Endodermal cell (in vitro differentiated cells): ENCODE data around the gene RBP7. TPM values are rescaled to one million over a fixed set of nuclear protein-coding genes. Genes with fewer than 3 reads are reported as not detected.

Source experiments
- DNase-seq: peaks from one replicate; pipeline ENCODE4 v3.0.0-alpha.2; 2017
- H3K27ac ChIP-seq: 2 replicates; pipeline ENCODE4 v1.5.1; 2013; ENCODE audit warnings: mild to moderate bottlenecking, low read depth, low read length, moderate library complexity
- H3K27me3 ChIP-seq: 2 replicates; pipeline ENCODE4 v1.6.1; 2013; ENCODE audit warnings: mild to moderate bottlenecking, low read length, moderate library complexity; ENCODE audit not compliant: insufficient read depth, control insufficient read depth, poor library complexity, severe bottlenecking
- H3K36me3 ChIP-seq: 2 replicates; pipeline ENCODE4 v1.7.0; 2013; ENCODE audit warnings: mild to moderate bottlenecking, low read length, moderate library complexity; ENCODE audit not compliant: control insufficient read depth, insufficient read depth
- H3K4me1 ChIP-seq: one replicate; pipeline ENCODE4 v1.7.0; 2013; ENCODE audit warnings: low read length; ENCODE audit not compliant: control insufficient read depth, insufficient read depth
- H3K4me3 ChIP-seq: 2 replicates; pipeline ENCODE4 v1.5.1; 2013; ENCODE audit warnings: mild to moderate bottlenecking, low read length, moderate library complexity
- H3K9ac ChIP-seq: 2 replicates; pipeline ENCODE4 v1.6.1; 2013; ENCODE audit warnings: mild to moderate bottlenecking, low read length, moderate library complexity; ENCODE audit not compliant: poor library complexity, severe bottlenecking; ENCODE audit errors: extremely low read depth
- H3K9me3 ChIP-seq: 2 replicates; pipeline ENCODE4 v1.6.1; 2013; ENCODE audit warnings: mild to moderate bottlenecking, low read length, moderate library complexity; ENCODE audit not compliant: control insufficient read depth
- H3K27ac Mint-ChIP-seq: 2 replicates; pipeline ENCODE4 v1.8.0; 2020; ENCODE audit warnings: mixed read lengths
- H3K27me3 Mint-ChIP-seq: 2 replicates; pipeline ENCODE4 v1.8.0; 2021; ENCODE audit warnings: mild to moderate bottlenecking, mixed read lengths; ENCODE audit not compliant: insufficient read depth
- H3K36me3 Mint-ChIP-seq: 2 replicates; pipeline ENCODE4 v1.8.0; 2020; ENCODE audit warnings: low read depth, mixed read lengths
- H3K4me1 Mint-ChIP-seq: 2 replicates; pipeline ENCODE4 v1.8.0; 2020; ENCODE audit warnings: mixed read lengths
- H3K4me3 Mint-ChIP-seq: 2 replicates; pipeline ENCODE4 v1.8.0; 2020; ENCODE audit warnings: mild to moderate bottlenecking, moderate library complexity, mixed read lengths
- H3K9me3 Mint-ChIP-seq: 2 replicates; pipeline ENCODE4 v1.8.0; 2020; ENCODE audit warnings: mild to moderate bottlenecking, mixed read lengths
- WGBS, 2 experiments: methylation state at CpG; one replicate each; pipeline versions ENCODE4 v1.1.5 to v1.1.7; 2013; ENCODE audit warnings: missing lambda C conversion rate in 2 of 2, mixed read lengths in 1 of 2; ENCODE audit not compliant: insufficient coverage in 1 of 2, insufficient read length in 1 of 2; 5-methylcytosine and 5-hydroxymethylcytosine counted together
- long read RNA-seq, 4 experiments: library from polyadenylated mRNA in 2 of 4; library from RNA in 1 of 4; library from capped mRNA in 1 of 4; stranded (forward) in 3 of 4; unstranded in 1 of 4; transcript quantifications; one replicate each; pipeline ENCODE4 v2.0.0, GENCODE V29; 2020 to 2021; ENCODE audit warnings: inconsistent platforms in 1 of 4
- polyA plus RNA-seq, 2 experiments: library from polyadenylated mRNA; stranded (reverse); fragments of 50-300 nt; gene quantifications; one replicate each; pipeline ENCODE4 v1.2.3, GENCODE V29; 2013
- total RNA-seq, 2 donors: library from RNA; stranded (reverse); fragmentation: NEBNext Ultra II Directional in 1 of 2; extraction: Animal tissue kit (Norgen Biotek cat#: 25700) in 1 of 2; gene quantifications; 2 replicates in 1 of 2; 3 replicates in 1 of 2; pipeline ENCODE4 v1.2.1, GENCODE V29; 2021
- TF ChIP-seq, protein P1 (sequence below): fragments of 200-600 bp; sonication (generic); conservative IDR thresholded peaks from 2 replicates; pipeline ENCODE4 v1.5.0; 2021; ENCODE audit warnings: antibody characterized with exemption, mild to moderate bottlenecking

The RBP7 gene
- 1 to 10 TPM in 1 of 2 donors, under 1 TPM in 1; 0.77 to 2.6 TPM for total RNA-seq
- polyA plus RNA-seq (2013, experiment 1 of 2): not detected
- polyA plus RNA-seq (2013, experiment 2 of 2): not detected
- long read RNA-seq, experiment 1, partial matches to known transcripts: 0 of 2 reads
- long read RNA-seq, experiment 1, other reads (novel, unspliced or antisense): 0 of 2 reads
- long read RNA-seq, experiment 2: 0 reads
- long read RNA-seq, experiment 3, partial matches to known transcripts: 0 of 1 reads
- long read RNA-seq, experiment 3, other reads (novel, unspliced or antisense): 1 of 1 reads
- long read RNA-seq, experiment 4: 0 reads

DNA sequence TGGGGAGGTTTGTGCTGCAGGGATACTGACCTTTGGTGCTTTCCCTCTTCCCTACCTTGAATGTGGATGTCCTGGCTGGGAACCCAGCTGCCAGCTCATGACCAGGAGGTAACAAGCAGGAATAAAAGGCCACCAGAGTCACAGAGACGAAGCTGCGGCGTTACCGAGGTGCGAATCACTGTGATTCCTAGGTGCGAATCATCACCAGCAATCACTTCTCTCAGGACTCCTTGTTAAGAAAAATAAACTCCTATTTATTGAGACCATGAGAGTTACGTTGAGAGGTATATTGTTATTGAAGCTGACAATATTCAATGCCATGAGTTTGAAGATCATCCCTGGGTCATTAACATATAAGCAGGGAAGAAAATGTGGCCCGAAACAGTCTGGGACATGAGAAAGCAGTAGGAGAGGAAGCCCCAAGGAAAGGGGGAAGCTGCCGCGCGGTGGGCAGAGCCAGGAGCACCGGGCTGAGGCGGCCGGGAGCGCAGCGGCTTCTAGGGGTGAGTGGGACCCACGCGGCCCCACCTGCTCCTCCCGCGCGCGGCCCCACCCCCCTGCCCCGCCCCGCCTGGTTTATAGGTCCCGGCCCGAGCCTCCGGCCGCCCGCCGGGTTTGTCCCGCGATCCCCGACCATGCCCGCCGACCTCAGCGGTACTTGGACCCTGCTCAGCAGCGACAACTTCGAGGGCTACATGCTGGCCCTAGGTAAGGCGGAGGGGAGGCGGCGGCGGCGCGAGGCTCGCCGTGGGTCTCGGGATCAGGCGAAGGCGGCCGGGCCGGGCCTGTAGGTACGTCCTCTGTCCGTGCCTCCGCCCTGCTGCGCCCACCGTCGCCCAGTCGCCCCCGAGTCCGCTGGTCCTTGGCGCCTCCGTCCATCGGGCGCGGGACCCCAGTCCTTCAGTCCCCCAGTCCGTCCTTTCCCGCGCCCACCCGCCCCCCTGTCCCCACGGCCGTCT, at the start of gene RBP7:
Gene RBP7 (plus strand): TSS at position 605 of the 959 bp plus-strand sequence. CDS start 31 bp downstream, at position 636.
- H3K4me3 ChIP-seq: peak within 1 kb of the TSS; percentile 55
- H3K4me3 Mint-ChIP-seq: peak within 1 kb of the TSS; percentile 57
- no peak within 1 kb of the TSS for H3K27ac Mint-ChIP-seq
- H3K4me1 ChIP-seq: no peaks in the 10 kb centered on the region
- TF ChIP-seq, protein P1, sequence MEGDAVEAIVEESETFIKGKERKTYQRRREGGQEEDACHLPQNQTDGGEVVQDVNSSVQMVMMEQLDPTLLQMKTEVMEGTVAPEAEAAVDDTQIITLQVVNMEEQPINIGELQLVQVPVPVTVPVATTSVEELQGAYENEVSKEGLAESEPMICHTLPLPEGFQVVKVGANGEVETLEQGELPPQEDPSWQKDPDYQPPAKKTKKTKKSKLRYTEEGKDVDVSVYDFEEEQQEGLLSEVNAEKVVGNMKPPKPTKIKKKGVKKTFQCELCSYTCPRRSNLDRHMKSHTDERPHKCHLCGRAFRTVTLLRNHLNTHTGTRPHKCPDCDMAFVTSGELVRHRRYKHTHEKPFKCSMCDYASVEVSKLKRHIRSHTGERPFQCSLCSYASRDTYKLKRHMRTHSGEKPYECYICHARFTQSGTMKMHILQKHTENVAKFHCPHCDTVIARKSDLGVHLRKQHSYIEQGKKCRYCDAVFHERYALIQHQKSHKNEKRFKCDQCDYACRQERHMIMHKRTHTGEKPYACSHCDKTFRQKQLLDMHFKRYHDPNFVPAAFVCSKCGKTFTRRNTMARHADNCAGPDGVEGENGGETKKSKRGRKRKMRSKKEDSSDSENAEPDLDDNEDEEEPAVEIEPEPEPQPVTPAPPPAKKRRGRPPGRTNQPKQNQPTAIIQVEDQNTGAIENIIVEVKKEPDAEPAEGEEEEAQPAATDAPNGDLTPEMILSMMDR: no peak
- no peak within 1 kb of the TSS for H3K9ac ChIP-seq
- 5% methylated on average over 27 to 68 of the region's 71 CpGs for WGBS, 2 experiments
- no peaks in the 10 kb centered on the region for H3K36me3 ChIP-seq
- H3K27me3 ChIP-seq: peaks cover 39% of the 10 kb centered on the region
- H3K9me3 Mint-ChIP-seq: peaks cover 4% of the 10 kb centered on the region
- peak; percentile 84 for DNase-seq
- no peaks in the 10 kb centered on the region for H3K36me3 Mint-ChIP-seq
- H3K27ac ChIP-seq: no peak within 1 kb of the TSS
- H3K9me3 ChIP-seq: peaks cover 6% of the 10 kb centered on the region
- peaks cover 5% of the 10 kb centered on the region for H3K4me1 Mint-ChIP-seq
- peaks cover 47% of the 10 kb centered on the region for H3K27me3 Mint-ChIP-seq

DNA sequence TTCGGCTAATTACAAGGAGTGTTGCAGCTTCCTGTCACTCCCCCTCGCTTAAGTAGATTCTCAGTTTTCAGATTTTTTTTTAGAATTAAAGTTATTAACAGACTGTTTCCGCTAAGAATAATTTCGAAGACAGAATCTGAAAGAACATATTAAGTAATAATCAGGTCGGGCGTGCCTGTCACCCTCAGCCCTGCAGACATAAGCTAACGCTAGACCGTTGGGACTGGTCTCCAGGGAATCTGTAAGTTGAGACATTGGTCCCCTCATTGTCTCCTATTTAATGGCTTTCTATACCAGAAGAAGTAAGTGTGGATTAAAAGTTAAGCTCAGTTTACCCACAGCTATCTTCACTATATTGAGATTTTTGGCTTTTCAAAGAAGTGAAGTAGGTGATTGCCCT, 39.3 kb upstream of the RBP7 start:
- H3K27ac ChIP-seq: no peak overlapping the region
- Mint-ChIP-seq H3K27me3 (no peaks in the 10 kb centered on the region), H3K27ac (no peak overlapping the region)

DNA sequence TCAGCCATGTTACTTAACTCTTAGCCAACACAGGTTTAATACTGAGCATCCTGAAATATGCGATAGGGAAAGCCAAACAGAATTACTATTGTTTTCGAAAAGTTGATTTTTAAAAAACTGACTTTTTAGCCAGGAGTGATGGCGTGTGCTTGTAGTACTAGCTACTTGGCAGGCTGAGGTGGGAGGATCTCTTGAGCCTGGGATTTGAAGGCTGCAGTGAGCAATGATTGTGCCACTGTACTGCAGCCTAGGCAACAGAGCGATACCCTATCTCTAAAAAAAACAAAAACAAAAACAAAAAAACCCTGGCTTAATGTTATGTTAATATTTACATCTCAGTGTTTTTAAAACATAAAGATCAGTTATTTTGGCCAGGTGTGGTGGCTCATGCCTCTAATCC, 37.0 kb upstream of the RBP7 start:
- H3K9me3 ChIP-seq: no peaks in the 10 kb centered on the region
- Mint-ChIP-seq H3K4me1 (no peaks in the 10 kb centered on the region), H3K9me3 (no peaks in the 10 kb centered on the region), H3K4me3 (no peak overlapping the region), H3K36me3 (no peaks in the 10 kb centered on the region), H3K27ac (no peak overlapping the region), H3K27me3 (no peaks in the 10 kb centered on the region)
- no peak overlapping the region for H3K4me3 ChIP-seq
- DNase-seq: no peak
- H3K27ac ChIP-seq: no peak overlapping the region
- no peak overlapping the region for H3K9ac ChIP-seq
- H3K27me3 ChIP-seq: no peaks in the 10 kb centered on the region
- no peaks in the 10 kb centered on the region for H3K36me3 ChIP-seq
- H3K4me1 ChIP-seq: no peaks in the 10 kb centered on the region
- 94 to 100% methylated on average over 3 of the region's 4 CpGs for WGBS, 2 experiments
- TF ChIP-seq, protein P1: no peak

More for the DNA sequence above, 39.3 kb upstream of the RBP7 start:
- no peak for DNase-seq
- H3K4me1 Mint-ChIP-seq: no peaks in the 10 kb centered on the region
- Histone ChIP-seq H3K9me3 (no peaks in the 10 kb centered on the region), H3K36me3 (no peaks in the 10 kb centered on the region), H3K9ac (no peak overlapping the region), H3K4me3 (no peak overlapping the region), H3K4me1 (no peaks in the 10 kb centered on the region), H3K27me3 (no peaks in the 10 kb centered on the region)
- TF ChIP-seq, protein P1: no peak
- H3K4me3 Mint-ChIP-seq: no peak overlapping the region
- H3K9me3 Mint-ChIP-seq: no peaks in the 10 kb centered on the region
- 92 to 96% methylated on average over 6 to 8 of the region's 8 CpGs for WGBS, 2 experiments
- peaks cover 1% of the 10 kb centered on the region for H3K36me3 Mint-ChIP-seq
